GM21515 (cell line): ENCODE data around the gene NFKBIE.
"Not testable (repeated sequence)": the region's sequence is repeated elsewhere in the genome, so short reads cannot be mapped to it uniquely, and the experiment has no call there.

Experiments used
- ATAC-seq: cut with Tn5 transposase; IDR thresholded peaks from one replicate; pipeline ENCODE4 v1.9.1; 2021; ENCODE audit not compliant: unreplicated experiment

The NFKBIE gene

GRCh38 chr6:44245912-44246662 lies 19.3 kb downstream of the NFKBIE start:
- ATAC-seq = peak; percentile 44

DNA sequence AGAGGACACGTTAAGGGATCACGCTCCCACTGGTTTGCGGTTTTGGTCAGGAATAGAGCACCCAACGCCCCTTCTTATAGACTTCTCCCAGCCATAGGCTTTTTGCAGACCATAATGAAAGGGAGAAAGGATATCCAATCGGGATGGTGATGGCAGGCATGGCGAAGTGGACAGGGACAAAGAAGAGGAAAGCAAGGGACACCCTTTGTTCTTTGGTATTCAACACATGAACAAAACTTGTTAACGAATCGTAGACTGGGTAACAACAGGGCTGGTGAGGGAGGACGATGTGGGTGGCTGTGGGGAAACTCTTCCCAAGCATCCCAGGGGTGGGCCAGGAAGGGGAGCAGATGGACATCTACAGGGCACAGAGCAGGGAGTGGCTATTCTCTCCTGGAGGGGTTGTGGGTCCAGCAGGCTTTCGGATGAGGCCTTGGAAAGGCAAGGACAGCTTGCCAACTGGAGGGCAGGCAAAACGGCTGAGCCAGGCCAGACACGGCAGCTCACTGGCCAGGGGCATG lies 19.9 kb downstream of the NFKBIE start:
- ATAC-seq = no peak

GRCh38 chr6:44243345-44243744 lies 22.0 kb downstream of the NFKBIE start:
- no peak for ATAC-seq

GRCh38 chr6:44238687-44239350 lies 26.5 kb downstream of the NFKBIE start:
- no peak for ATAC-seq

DNA sequence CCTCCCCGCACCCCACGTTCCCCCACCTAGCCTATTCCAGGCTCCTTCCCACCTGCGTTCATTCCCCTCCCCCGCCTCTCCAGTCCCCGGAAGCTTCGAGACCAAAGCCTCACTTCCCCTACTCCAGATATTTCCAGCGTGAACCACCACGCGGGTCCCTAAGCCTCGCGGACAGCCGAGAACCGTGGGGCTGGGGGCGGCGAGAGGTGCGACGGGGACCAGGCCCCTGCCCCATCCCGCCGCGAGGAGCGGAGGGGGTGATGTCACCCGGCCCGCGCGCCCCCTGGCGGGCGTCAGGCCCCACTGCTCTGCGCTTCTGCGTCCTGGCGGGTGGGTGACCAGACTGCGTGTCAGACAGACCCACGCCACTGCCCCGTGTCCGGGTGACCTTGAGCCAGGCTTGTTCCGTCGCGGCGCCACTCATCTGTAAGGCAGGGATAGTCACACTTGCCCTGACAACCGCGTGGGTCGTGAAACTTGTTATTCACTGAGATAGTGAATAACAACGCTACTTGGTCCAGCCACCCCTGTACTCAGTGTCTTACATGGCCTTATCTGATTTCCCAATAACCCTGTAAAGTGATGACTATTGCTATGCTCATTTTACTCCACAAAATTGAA lies 27.4 kb downstream of the NFKBIE start:
- peak; percentile 80 for ATAC-seq

- ATAC-seq = peak; percentile 41
Measured at GRCh38 chr6:44237021-44237812, 28.1 kb downstream of the NFKBIE start.

DNA sequence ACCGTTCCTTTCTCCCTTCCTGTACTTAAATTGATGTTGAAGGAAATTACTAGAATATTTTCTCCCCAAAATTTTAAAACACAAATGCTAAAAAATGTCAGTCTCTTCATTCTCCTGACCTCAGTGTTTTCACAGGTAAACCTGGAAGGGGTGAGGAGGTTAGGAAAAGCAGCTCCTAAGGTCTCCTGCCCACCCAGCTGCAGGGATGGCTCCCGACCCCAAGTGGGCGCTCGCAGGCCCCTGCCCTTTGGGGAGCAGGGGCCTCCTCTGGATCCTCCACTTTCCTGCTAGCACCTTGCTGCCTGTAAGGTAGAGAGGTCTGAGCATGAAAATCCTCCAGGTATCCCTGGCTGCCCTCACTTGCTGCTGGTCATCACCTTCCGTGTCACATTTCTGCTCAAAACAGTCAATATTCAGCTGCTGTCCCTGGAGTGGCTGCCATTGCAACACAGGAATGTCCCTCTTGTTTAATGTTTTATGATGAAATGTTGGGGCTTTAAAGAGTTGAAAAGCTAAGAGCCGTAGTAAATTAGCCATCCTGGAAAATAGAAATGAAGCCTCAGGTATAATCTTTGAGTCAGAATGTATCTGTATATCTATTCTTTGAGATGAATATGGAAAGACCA lies 29.3 kb downstream of the NFKBIE start:
- no peak for ATAC-seq

GRCh38 chr6:44235269-44235668 lies 30.1 kb downstream of the NFKBIE start:
- ATAC-seq = no peak

- ATAC-seq = no peak
Measured at GRCh38 chr6:44234101-44235025, 31.0 kb downstream of the NFKBIE start.

DNA sequence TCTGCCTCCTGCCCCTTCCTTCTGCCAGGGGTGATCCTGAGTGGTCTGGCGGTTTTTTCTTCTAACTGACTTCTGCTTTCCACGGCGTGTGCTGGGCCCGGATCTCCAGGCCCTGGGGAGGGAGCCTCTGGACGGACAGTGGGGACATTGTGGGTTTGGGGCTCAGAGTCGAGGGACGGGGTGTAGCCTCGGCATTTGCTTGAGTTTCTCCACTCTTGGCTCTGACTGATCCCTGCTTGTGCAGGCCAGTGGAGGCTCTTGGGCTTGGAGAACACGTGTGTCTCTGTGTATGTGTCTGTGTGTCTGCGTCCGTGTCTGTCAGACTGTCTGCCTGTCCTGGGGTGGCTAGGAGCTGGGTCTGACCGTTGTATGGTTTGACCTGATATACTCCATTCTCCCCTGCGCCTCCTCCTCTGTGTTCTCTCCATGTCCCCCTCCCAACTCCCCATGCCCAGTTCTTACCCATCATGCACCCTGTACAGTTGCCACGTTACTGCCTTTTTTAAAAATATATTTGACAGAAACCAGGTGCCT lies 31.7 kb downstream of the NFKBIE start:
- no peak for ATAC-seq

- no peak for ATAC-seq
Measured at GRCh38 chr6:44232676-44233566, 32.4 kb downstream of the NFKBIE start.

GRCh38 chr6:44231426-44231825 lies 33.9 kb downstream of the NFKBIE start:
- ATAC-seq = not testable (repeated sequence)

GRCh38 chr6:44230034-44230675 lies 35.2 kb downstream of the NFKBIE start:
- no peak for ATAC-seq

DNA sequence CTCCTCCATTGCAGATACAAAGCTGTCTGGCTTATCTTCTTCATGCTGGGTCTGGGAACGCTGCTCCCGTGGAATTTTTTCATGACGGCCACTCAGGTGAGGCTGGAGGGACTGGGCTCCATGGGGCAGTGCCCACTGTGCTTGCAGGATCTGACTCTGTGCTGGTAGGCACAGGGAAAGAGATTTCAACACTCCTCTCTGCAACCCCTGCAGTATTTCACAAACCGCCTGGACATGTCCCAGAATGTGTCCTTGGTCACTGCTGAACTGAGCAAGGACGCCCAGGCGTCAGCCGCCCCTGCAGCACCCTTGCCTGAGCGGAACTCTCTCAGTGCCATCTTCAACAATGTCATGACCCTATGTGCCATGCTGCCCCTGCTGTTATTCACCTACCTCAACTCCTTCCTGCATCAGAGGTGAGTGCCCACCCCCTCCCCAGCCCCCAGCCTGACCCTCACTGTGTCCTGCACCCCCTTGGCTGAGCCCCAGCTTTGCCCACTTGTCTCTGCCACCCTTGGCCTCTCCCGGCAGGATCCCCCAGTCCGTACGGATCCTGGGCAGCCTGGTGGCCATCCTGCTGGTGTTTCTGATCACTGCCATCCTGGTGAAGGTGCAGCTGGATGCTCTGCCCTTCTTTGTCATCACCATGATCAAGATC lies 35.8 kb downstream of the NFKBIE start:
- no peak for ATAC-seq

GRCh38 chr6:44228836-44229235 lies 36.5 kb downstream of the NFKBIE start:
- ATAC-seq = no peak

DNA sequence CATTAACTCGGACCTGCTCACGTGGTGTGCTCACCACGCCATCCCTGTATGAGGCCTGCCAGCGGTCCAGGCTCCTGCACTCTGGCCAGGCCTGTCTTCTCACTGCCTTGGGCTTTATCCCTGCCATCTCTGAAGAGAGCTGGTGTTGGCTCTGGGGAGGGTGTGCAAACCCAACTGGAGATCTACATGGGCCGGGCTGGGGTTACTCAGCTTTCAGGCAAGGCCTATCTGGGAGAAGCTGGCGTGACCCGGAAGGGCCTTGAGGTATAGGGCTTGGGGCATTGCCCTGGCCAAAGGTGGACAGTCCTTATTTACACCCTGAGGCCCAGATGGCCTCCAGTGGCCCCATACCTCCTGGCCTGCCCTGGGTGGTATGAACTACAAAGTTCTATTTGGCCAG lies 36.9 kb downstream of the NFKBIE start:
- ATAC-seq = no peak

GRCh38 chr6:44228031-44228430 lies 37.3 kb downstream of the NFKBIE start:
- no peak for ATAC-seq
